Osteoblast (primary cell): ENCODE data around the gene JAZF1. TPM values are rescaled to one million over a fixed set of nuclear protein-coding genes. Genes with fewer than 3 reads are reported as not detected.

ENCODE experiments used
- DNase-seq: peaks from one replicate; pipeline ENCODE4 v3.0.0; 2011; ENCODE audit warnings: low spot score, mixed read lengths; ENCODE audit not compliant: insufficient read length; ENCODE audit errors: missing footprints
- H2AFZ ChIP-seq: 2 replicates; pipeline ENCODE4 v1.6.0; 2011; ENCODE audit warnings: mild to moderate bottlenecking, low read length
- H3K27ac ChIP-seq: 2 replicates; pipeline ENCODE4 v1.5.1; 2011; ENCODE audit warnings: mild to moderate bottlenecking, low read depth, low read length, moderate library complexity
- H3K27me3 ChIP-seq: 2 replicates; pipeline ENCODE4 v1.6.0; 2012; ENCODE audit warnings: mild to moderate bottlenecking, control low read depth, inconsistent platforms, low read length, moderate library complexity; ENCODE audit not compliant: insufficient read depth
- H3K36me3 ChIP-seq: 2 replicates; pipeline ENCODE4 v1.5.1; 2011; ENCODE audit warnings: mild to moderate bottlenecking, low read length, control low read depth, moderate library complexity; ENCODE audit not compliant: insufficient read depth
- H3K4me1 ChIP-seq: 2 replicates; pipeline ENCODE4 v1.5.1; 2011; ENCODE audit warnings: mild to moderate bottlenecking, low read length, control low read depth, moderate library complexity; ENCODE audit not compliant: insufficient read depth
- H3K4me2 ChIP-seq: 2 replicates; pipeline ENCODE4 v1.6.0; 2011; ENCODE audit warnings: mild to moderate bottlenecking, low read length; ENCODE audit not compliant: insufficient read depth
- H3K4me3 ChIP-seq: fragments of 200-600 bp; sonication (generic); 3 replicates; pipeline ENCODE4 v1.5.1; 2012; ENCODE audit warnings: mild to moderate bottlenecking, low read length, inconsistent platforms; ENCODE audit not compliant: insufficient read depth
- H3K79me2 ChIP-seq: 2 replicates; pipeline ENCODE4 v1.6.0; 2012; ENCODE audit warnings: mild to moderate bottlenecking, low read length, control low read depth, inconsistent platforms; ENCODE audit not compliant: insufficient read depth
- H3K9me3 ChIP-seq: 2 replicates; pipeline ENCODE4 v1.5.1; 2011; ENCODE audit warnings: low read depth, low read length, control low read depth
- H4K20me1 ChIP-seq: 2 replicates; pipeline ENCODE4 v1.6.0; 2012; ENCODE audit warnings: mild to moderate bottlenecking, low read length, control low read depth; ENCODE audit not compliant: insufficient read depth
- total RNA-seq: library from RNA; depleted of rRNA; stranded (reverse); fragments of >200 nt; gene quantifications from 2 replicates; pipeline ENCODE4 v1.2.3, GENCODE V29; 2012
- TF ChIP-seq, protein P1 (sequence below): IDR thresholded peaks from 2 replicates; pipeline ENCODE4 v1.5.1; 2011; ENCODE audit warnings: mild to moderate bottlenecking, low read depth, low read length, moderate library complexity; ENCODE audit errors: extremely low read depth

The JAZF1 gene
- total RNA-seq, 1 donor, result 15.9 TPM

DNA sequence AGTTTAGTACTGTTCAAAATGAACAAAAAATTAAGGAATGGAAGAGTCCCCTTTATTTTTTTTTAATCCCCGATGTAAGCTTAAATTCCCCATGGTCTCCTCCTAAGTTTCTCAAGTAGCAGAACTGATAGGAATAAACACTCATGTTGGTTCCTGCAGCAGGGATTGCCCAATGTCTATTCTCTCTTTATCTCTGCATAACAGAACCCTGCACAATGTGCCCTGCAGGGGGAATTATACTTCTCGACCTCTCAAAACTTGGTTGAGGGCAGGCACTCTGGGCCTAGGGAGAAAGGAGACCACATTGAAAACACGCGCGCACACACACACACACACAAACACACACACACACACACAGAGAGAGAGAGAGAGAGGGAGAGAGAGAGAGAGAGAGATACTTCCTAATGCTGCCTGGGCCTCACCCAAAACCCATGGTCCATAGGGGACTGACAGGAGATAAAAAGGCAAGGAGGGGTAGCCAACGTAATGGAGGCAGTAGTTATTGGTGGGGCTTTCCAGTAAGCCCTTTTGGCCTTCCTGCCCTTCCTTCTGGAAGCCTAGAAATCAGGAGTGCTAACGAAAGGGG is 22.7 kb downstream of the JAZF1 start:
- no peak for DNase-seq
- Histone ChIP-seq H4K20me1 (peaks cover 3% of the 10 kb centered on the region), H3K27ac (peak overlapping the region; percentile 14), H3K27me3 (no peaks in the 10 kb centered on the region), H3K9me3 (no peaks in the 10 kb centered on the region), H3K36me3 (no peaks in the 10 kb centered on the region), H3K4me2 (peak overlapping the region; percentile 41), H3K4me1 (peaks cover 46% of the 10 kb centered on the region), H3K4me3 (no peak overlapping the region), H3K79me2 (peaks cover 36% of the 10 kb centered on the region), H2AFZ (no peak overlapping the region)
- TF ChIP-seq, protein P1, sequence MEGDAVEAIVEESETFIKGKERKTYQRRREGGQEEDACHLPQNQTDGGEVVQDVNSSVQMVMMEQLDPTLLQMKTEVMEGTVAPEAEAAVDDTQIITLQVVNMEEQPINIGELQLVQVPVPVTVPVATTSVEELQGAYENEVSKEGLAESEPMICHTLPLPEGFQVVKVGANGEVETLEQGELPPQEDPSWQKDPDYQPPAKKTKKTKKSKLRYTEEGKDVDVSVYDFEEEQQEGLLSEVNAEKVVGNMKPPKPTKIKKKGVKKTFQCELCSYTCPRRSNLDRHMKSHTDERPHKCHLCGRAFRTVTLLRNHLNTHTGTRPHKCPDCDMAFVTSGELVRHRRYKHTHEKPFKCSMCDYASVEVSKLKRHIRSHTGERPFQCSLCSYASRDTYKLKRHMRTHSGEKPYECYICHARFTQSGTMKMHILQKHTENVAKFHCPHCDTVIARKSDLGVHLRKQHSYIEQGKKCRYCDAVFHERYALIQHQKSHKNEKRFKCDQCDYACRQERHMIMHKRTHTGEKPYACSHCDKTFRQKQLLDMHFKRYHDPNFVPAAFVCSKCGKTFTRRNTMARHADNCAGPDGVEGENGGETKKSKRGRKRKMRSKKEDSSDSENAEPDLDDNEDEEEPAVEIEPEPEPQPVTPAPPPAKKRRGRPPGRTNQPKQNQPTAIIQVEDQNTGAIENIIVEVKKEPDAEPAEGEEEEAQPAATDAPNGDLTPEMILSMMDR, result no peak

GRCh38 chr7:28157076-28157745 is 23.4 kb downstream of the JAZF1 start:
- DNase-seq, result no peak
- H3K36me3 ChIP-seq, result no peaks in the 10 kb centered on the region
- H3K4me1 ChIP-seq, result peaks cover 49% of the 10 kb centered on the region
- H3K9me3 ChIP-seq, result no peaks in the 10 kb centered on the region
- H3K4me2 ChIP-seq, result peak overlapping the region; percentile 41
- H3K27me3 ChIP-seq, result no peaks in the 10 kb centered on the region
- H2AFZ ChIP-seq, result no peak overlapping the region
- peaks cover 3% of the 10 kb centered on the region for H4K20me1 ChIP-seq
- H3K79me2 ChIP-seq, result peaks cover 29% of the 10 kb centered on the region
- peak overlapping the region; percentile 40 for H3K27ac ChIP-seq
- TF ChIP-seq, protein P1, result no peak
- no peak overlapping the region for H3K4me3 ChIP-seq

DNA sequence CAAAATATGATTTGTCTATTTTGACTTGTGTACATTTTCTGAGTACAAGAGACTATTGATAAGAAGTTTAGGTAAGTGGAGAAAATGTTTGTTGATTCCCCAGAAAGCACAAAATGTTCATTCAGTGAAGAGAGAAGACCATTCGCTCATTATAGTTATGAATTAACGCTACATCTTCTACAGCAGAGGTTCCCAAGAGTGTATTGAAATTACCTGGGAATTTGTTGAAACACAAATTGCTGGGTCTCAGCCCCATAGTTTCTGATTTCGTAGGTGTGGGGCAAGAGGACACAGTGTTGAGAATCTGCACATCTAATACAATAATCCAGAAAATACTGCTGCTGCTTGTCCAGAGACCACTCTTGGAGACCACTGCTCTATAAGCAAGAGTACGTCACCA is 24.2 kb downstream of the JAZF1 start:
- H3K4me3 ChIP-seq, result no peak overlapping the region
- peaks cover 3% of the 10 kb centered on the region for H4K20me1 ChIP-seq
- no peak for DNase-seq
- H2AFZ ChIP-seq, result no peak overlapping the region
- peaks cover 50% of the 10 kb centered on the region for H3K4me1 ChIP-seq
- no peaks in the 10 kb centered on the region for H3K36me3 ChIP-seq
- H3K4me2 ChIP-seq, result peak overlapping the region; percentile 49
- no peaks in the 10 kb centered on the region for H3K9me3 ChIP-seq
- H3K27me3 ChIP-seq, result no peaks in the 10 kb centered on the region
- peak overlapping the region; percentile 40 for H3K27ac ChIP-seq
- TF ChIP-seq, protein P1, result no peak
- H3K79me2 ChIP-seq, result peaks cover 21% of the 10 kb centered on the region

- Histone ChIP-seq H3K27me3 (no peaks in the 10 kb centered on the region), H3K4me3 (peak overlapping the region; percentile 14), H3K4me2 (peak overlapping the region; percentile 49), H3K27ac (peak overlapping the region; percentile 40), H3K36me3 (no peaks in the 10 kb centered on the region), H3K79me2 (peaks cover 19% of the 10 kb centered on the region), H2AFZ (no peak overlapping the region), H4K20me1 (peaks cover 3% of the 10 kb centered on the region), H3K4me1 (peaks cover 50% of the 10 kb centered on the region), H3K9me3 (no peaks in the 10 kb centered on the region)
- TF ChIP-seq, protein P1, result no peak
- no peak for DNase-seq
These were observed 24.6 kb downstream of the JAZF1 start for GRCh38 chr7:28155964-28156363.
